ENCODE results near the gene CELF1. TPM values are rescaled to one million over a fixed set of nuclear protein-coding genes. Genes with fewer than 3 reads are reported as not detected.
A peak's percentile ranks its signal among the peaks of the same experiment; 100 is the strongest.

Gene CELF1
- total and polyA plus RNA-seq, 8 donors: 76.8 to 107 (median 90.7) TPM

DNA sequence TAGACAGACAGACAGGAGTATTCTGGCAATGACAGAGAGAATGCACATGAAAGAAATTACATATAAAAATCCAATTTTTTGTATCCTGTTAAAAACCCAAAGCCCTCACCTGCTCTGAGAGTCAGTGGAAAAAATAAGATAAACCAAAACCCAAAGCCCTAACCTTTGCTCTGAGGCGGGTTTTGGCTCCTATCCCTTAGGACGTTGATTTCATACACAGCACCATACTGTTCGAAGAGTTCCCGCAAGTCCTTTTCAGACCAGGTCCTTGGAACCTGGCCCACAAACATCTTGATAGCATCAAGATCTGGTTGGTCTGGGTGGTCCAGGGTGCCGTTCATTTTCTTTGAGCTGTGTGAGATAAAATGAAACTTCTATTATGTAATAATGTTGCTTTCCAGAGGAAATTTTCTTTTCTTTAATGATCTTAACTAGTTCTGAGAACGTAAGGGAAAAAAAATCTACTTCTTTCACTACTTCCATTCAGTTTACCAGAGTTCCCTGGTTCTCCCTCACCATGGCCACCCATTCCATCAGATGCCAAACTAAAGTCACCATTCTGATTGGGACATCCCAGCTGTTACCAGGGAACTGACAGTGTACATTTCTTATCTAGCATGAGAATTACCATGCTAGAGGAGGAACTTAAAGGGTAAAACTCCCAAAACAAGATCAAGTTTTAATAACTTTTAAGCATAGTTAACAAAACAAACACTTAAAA is 64.1 kb downstream of the CELF1 start:
- intact Hi-C loops (cut with DNase I): loop anchor here (10.0 kb wide), 2 partner anchors 66 to 76 kb away; partner anchors contain the start of genes CELF1 (in 1 of the 2) and PTPMT1 (in 1 of the 2)

DNA sequence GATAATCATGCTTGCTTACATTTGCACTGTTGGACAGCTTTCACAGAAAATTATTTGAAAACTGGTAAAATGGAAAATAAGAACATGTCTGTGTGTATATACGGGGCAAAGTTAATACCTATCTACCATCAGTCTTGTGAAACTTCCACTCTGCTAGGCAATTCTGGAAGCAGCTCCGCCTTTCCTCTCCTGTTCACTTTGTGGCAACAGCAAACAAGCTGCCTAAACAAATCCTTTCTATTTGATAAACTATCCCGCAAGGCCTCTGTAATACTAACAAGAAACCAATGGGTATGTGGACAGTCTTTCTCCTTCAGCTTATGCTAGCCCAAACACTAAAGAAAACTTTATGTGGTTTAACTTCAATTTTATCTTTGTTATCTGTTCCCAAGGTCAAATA is 64.8 kb downstream of the CELF1 start:
- Histone ChIP-seq H3K27me3 (no peaks in the 10 kb centered on the region), H3K27ac (peak overlapping the region; percentile 50 to 60), H3K4me1 (peaks cover 3 to 31% of the 10 kb centered on the region in 2 donors), H3K9me3 (no peaks in the 10 kb centered on the region), H3K4me3 (no peak overlapping the region), H3K36me3 (peaks cover 7 to 55% of the 10 kb centered on the region in 2 donors)
- no peak for DNase-seq
- TF ChIP-seq, protein P1, sequence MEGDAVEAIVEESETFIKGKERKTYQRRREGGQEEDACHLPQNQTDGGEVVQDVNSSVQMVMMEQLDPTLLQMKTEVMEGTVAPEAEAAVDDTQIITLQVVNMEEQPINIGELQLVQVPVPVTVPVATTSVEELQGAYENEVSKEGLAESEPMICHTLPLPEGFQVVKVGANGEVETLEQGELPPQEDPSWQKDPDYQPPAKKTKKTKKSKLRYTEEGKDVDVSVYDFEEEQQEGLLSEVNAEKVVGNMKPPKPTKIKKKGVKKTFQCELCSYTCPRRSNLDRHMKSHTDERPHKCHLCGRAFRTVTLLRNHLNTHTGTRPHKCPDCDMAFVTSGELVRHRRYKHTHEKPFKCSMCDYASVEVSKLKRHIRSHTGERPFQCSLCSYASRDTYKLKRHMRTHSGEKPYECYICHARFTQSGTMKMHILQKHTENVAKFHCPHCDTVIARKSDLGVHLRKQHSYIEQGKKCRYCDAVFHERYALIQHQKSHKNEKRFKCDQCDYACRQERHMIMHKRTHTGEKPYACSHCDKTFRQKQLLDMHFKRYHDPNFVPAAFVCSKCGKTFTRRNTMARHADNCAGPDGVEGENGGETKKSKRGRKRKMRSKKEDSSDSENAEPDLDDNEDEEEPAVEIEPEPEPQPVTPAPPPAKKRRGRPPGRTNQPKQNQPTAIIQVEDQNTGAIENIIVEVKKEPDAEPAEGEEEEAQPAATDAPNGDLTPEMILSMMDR (IDR thresholded peaks at IDR 0.05): no peak
- peak; percentile 56 for ATAC-seq
- intact Hi-C loops (cut with DNase I): loop anchor here (10.0 kb wide), 2 partner anchors 67 to 77 kb away; partner anchors contain the start of genes CELF1 (in 1 of the 2) and PTPMT1 (in 1 of the 2)

More for the DNA sequence above, 64.1 kb downstream of the CELF1 start:
- Histone ChIP-seq H3K27me3 (no peaks in the 10 kb centered on the region), H3K4me1 (peaks cover 3 to 28% of the 10 kb centered on the region in 2 donors), H3K36me3 (peaks cover 6 to 48% of the 10 kb centered on the region in 2 donors), H3K27ac (peak overlapping the region; percentile 50 to 60), H3K9me3 (no peaks in the 10 kb centered on the region), H3K4me3 (no peak overlapping the region)
- DNase-seq: no peak
- ATAC-seq: peak; percentile 7
- TF ChIP-seq, protein P1 (IDR thresholded peaks at IDR 0.05): no peak

DNA sequence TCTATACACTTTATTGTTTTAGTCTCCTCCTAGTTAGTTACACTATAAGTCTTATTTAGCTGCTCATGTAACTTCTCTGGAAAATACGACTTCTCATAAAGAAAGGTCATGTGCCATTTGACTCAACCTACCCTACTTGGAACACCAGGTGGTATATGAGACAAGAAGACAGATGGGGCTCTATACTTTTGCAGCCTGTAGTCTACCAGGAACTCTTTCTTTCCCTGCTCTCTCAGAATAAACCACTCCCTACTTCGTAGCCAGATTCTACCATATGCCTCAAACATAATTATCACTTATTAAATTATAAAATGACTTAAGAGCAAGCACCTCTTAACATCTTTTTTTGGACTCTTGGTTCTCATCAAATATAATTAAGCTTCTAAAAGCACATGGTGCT is 65.5 kb downstream of the CELF1 start:
- peaks cover 11 to 62% of the 10 kb centered on the region in 2 donors for H3K36me3 ChIP-seq

DNA sequence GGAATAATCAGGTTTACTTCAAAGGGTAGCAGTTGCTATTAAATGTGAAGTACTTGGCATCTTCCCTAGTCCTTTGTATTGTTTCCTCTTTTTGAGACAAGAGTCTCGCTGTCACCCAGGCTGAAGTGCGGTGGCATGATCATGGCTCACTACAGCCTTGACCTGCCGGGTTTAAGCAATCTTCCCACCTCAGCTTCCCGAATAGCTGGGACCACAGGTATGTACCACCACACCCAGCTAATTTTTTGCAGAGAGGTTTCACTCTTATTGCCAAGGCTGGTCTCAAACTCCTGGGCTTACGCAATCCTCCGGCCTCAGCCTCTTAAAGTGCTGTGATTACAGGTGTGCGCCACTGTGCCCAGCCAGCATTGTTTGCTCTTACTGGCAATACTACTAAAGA is 67.8 kb downstream of the CELF1 start:
- intact Hi-C loops (cut with DNase I): loop anchor here (10.0 kb wide), 2 partner anchors 70 to 80 kb away; partner anchors contain the start of genes CELF1 (in 1 of the 2) and PTPMT1 (in 1 of the 2)
- ATAC-seq: peak; percentile 88

More for the DNA sequence above, 65.5 kb downstream of the CELF1 start:
- DNase-seq: no peak
- intact Hi-C loops (cut with DNase I): loop anchor here (10.0 kb wide), 2 partner anchors 67 to 77 kb away; partner anchors contain the start of genes CELF1 (in 1 of the 2) and PTPMT1 (in 1 of the 2)
- Histone ChIP-seq H3K27me3 (no peaks in the 10 kb centered on the region), H3K27ac (peak overlapping the region; percentile 50 to 60), H3K4me3 (no peak overlapping the region), H3K9me3 (no peaks in the 10 kb centered on the region), H3K4me1 (peaks cover 3 to 31% of the 10 kb centered on the region in 2 donors)
- TF ChIP-seq, protein P1 (IDR thresholded peaks at IDR 0.05): no peak
- ATAC-seq: no peak

More for the DNA sequence above, 67.8 kb downstream of the CELF1 start:
- Histone ChIP-seq H3K4me3 (no peak overlapping the region), H3K27ac (peak overlapping the region; percentile 26 to 43), H3K9me3 (no peaks in the 10 kb centered on the region), H3K27me3 (no peaks in the 10 kb centered on the region), H3K4me1 (peaks cover 3 to 31% of the 10 kb centered on the region in 2 donors), H3K36me3 (peaks cover 14 to 85% of the 10 kb centered on the region in 2 donors)
- peak in 2 of 4 donors; percentile 79 to 85 for DNase-seq
- TF ChIP-seq, protein P1 (IDR thresholded peaks at IDR 0.05): no peak

All from left lung (tissue), 10 donors.